ENCODE results near the gene FLAD1.
"Not testable (repeated sequence)": the region's sequence is repeated elsewhere in the genome, so short reads cannot be mapped to it uniquely, and the experiment has no call there.

FLAD1 gene

GRCh38 chr1:154969860-154970452 is 13.2 kb upstream of the FLAD1 start:
- no peak for FAIRE-seq

GRCh38 chr1:154970631-154971340 is 12.4 kb upstream of the FLAD1 start, which contains the start of gene SHC1:
Gene SHC1 (minus strand): TSS chr1:154970747. CDS start chr1:154970526, 221 bp downstream.
- peak; percentile 98 for FAIRE-seq

- no peak for FAIRE-seq
Observed at GRCh38 chr1:154971341-154971998, 11.7 kb upstream of the FLAD1 start.

- no peak for FAIRE-seq
Observed at GRCh38 chr1:154972213-154972516, 11.0 kb upstream of the FLAD1 start.

GRCh38 chr1:154972517-154973343 is 10.4 kb upstream of the FLAD1 start:
- peak; percentile 96 for FAIRE-seq

GRCh38 chr1:154973344-154974101 is 9.6 kb upstream of the FLAD1 start:
- peak; percentile 99 for FAIRE-seq

GRCh38 chr1:154974102-154974807 is 8.9 kb upstream of the FLAD1 start, which contains the start of gene CKS1B:
Gene CKS1B (plus strand): TSS chr1:154974681. CDS start chr1:154974746, 65 bp downstream.
- peak; percentile 99 for FAIRE-seq

GRCh38 chr1:154974808-154975408 is 8.2 kb upstream of the FLAD1 start:
- FAIRE-seq = no peak

- no peak for FAIRE-seq
Observed at GRCh38 chr1:154975409-154976059, 7.6 kb upstream of the FLAD1 start.

GRCh38 chr1:154977762-154978161 is 5.4 kb upstream of the FLAD1 start:
- FAIRE-seq = not testable (repeated sequence)

- no peak for FAIRE-seq
Observed at GRCh38 chr1:154978360-154978759, 4.8 kb upstream of the FLAD1 start.

- FAIRE-seq = no peak
Observed at GRCh38 chr1:154982341-154982740, 803 bp upstream of the FLAD1 start.

GRCh38 chr1:154983776-154984466 is 777 bp downstream of the FLAD1 start:
- no peak for FAIRE-seq

GRCh38 chr1:154986736-154987135 is 3.6 kb downstream of the FLAD1 start:
- not testable (repeated sequence) for FAIRE-seq

- FAIRE-seq = no peak
Observed at GRCh38 chr1:154987326-154987725, 4.2 kb downstream of the FLAD1 start.

GRCh38 chr1:154988058-154988954 is 5.2 kb downstream of the FLAD1 start:
- FAIRE-seq = no peak

- FAIRE-seq = no peak
Observed at GRCh38 chr1:154989195-154989860, 6.2 kb downstream of the FLAD1 start.

GRCh38 chr1:154990276-154990675 is 7.1 kb downstream of the FLAD1 start:
- FAIRE-seq = no peak
